Lung (tissue), 12 donors: ENCODE measurements around the gene ADCY10. TPM values are rescaled to one million over a fixed set of nuclear protein-coding genes. Genes with fewer than 3 reads are reported as not detected.

Experiments
- ATAC-seq: fragments of 200-7000 bp; cut with Tn5 transposase; one replicate; pipeline ENCODE4 v1.9.1; 2020; ENCODE audit warnings: moderate number of reproducible peaks; ENCODE audit not compliant: insufficient read depth, low FRiP score
- DNase-seq, 3 donors: peaks; one replicate each; pipeline ENCODE4 v3.0.0-alpha.2; 2013 to 2017
- H3K27ac ChIP-seq, 2 donors: one replicate each; pipeline ENCODE4 v1.5.1; 2013; ENCODE audit warnings: mild to moderate bottlenecking in 2 of 2, moderate library complexity in 2 of 2, control low read depth in 1 of 2, inconsistent platforms in 1 of 2, low read depth in 1 of 2, low read length in 1 of 2
- H3K27me3 ChIP-seq, 3 donors: one replicate each; pipeline ENCODE4 v1.5.1; 2013; ENCODE audit warnings: low read length in 2 of 3; ENCODE audit not compliant: control insufficient read depth in 3 of 3, insufficient read depth in 3 of 3
- H3K36me3 ChIP-seq, 4 donors: one replicate each; pipeline ENCODE4 v1.5.1; 2013; ENCODE audit warnings: low read length in 4 of 4, mild to moderate bottlenecking in 1 of 4, moderate library complexity in 1 of 4; ENCODE audit not compliant: control insufficient read depth in 4 of 4, insufficient read depth in 4 of 4
- H3K4me1 ChIP-seq, 5 donors: one replicate each; pipeline ENCODE4 v1.5.1; 2013; ENCODE audit warnings: low read length in 5 of 5, mild to moderate bottlenecking in 2 of 5, moderate library complexity in 1 of 5; ENCODE audit not compliant: control insufficient read depth in 5 of 5, insufficient read depth in 5 of 5
- H3K4me3 ChIP-seq: one replicate; pipeline ENCODE4 v1.5.1; 2013; ENCODE audit warnings: mild to moderate bottlenecking, control low read depth, moderate library complexity
- H3K9ac ChIP-seq, 2 donors: one replicate each; pipeline ENCODE4 v1.5.1; 2013; ENCODE audit warnings: low read length in 2 of 2, control low read depth in 1 of 2; ENCODE audit not compliant: insufficient read depth in 1 of 2
- H3K9me3 ChIP-seq, 4 donors: one replicate each; pipeline ENCODE4 v1.5.1; 2013; ENCODE audit warnings: low read length in 3 of 4, mild to moderate bottlenecking in 1 of 4, moderate library complexity in 1 of 4; ENCODE audit not compliant: control insufficient read depth in 4 of 4, insufficient read depth in 3 of 4
- CTCF ChIP-seq: IDR thresholded peaks from 2 replicates; pipeline ENCODE4 v1.5.1; 2012; ENCODE audit warnings: mild to moderate bottlenecking; ENCODE audit errors: control extremely low read depth, extremely low read depth
- WGBS, 2 donors: extraction: QIAGEN DNeasy Blood & Tissue Kit; methylation state at CpG; one replicate each; pipeline ENCODE4 v1.1.7; 2013; 5-methylcytosine and 5-hydroxymethylcytosine counted together
- polyA plus RNA-seq, 2 donors: library from polyadenylated mRNA; stranded (reverse); fragments of 200-250 nt; gene quantifications; one replicate each; pipeline ENCODE4 v1.2.1, GENCODE V29; 2013
- total RNA-seq, 2 donors: library from RNA; depleted of rRNA in 1 of 2; stranded (reverse); fragments of >200 nt in 1 of 2; gene quantifications; one replicate each; pipeline ENCODE4 v1.2.1, GENCODE V29; 2014 to 2021
- donor health status: control.
- donor health status: control.
- donor health status: Bipolar disorder and iron deficiency.
- donor health status: healthy.
- donor health status: DM: yes; HTN: yes; CAD: no.

ADCY10 gene
- total and polyA plus RNA-seq, 4 donors = 0.06 to 0.10 (median 0.09) TPM; not detected in 1

DNA sequence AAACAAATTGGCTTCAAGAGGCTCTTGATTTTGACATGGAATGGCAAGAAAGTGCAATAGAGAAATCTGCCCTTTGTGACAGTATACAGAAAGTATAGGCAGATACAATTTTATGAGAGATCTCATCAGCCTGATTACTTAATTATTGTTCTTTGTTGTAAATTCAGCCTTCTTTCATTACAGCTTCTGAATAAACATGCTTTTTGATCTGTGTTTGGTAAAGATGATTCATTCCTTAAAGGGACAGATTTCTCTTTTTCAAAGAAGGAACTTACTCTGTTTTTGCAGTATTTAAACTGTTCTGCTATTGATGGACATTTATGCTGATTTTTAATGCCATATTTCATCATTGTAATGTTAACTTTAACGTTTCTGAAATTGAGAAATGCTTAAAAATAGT lies 36.6 kb upstream of the ADCY10 start:
- Histone ChIP-seq H3K27ac (no peak overlapping the region), H3K27me3 (no peaks in the 10 kb centered on the region), H3K36me3 (peaks cover 7 to 19% (median 10%) of the 10 kb centered on the region in 4 donors), H3K4me3 (no peak overlapping the region), H3K9me3 (no peaks in the 10 kb centered on the region), H3K4me1 (peaks cover 0 to 9% (median 0%) of the 10 kb centered on the region in 5 donors), H3K9ac (no peak overlapping the region)
- ATAC-seq (no peak), DNase-seq (no peak)
- 32 to 38% methylated on average over 1 of the region's 1 CpG for WGBS, 2 donors
- no peak for TF ChIP-seq CTCF

- ATAC-seq (no peak), DNase-seq (no peak)
- Histone ChIP-seq H3K9ac (no peak overlapping the region), H3K27me3 (no peaks in the 10 kb centered on the region), H3K27ac (no peak overlapping the region), H3K4me1 (peaks cover 0 to 9% (median 0%) of the 10 kb centered on the region in 5 donors), H3K9me3 (no peaks in the 10 kb centered on the region), H3K4me3 (no peak overlapping the region), H3K36me3 (peaks cover 2 to 14% (median 10%) of the 10 kb centered on the region in 4 donors)
- no peak for TF ChIP-seq CTCF
- 93 to 96% methylated on average over 3 of the region's 3 CpGs for WGBS, 2 donors
Measured at GRCh38 chr1:167949785-167950184, 35.9 kb upstream of the ADCY10 start.

DNA sequence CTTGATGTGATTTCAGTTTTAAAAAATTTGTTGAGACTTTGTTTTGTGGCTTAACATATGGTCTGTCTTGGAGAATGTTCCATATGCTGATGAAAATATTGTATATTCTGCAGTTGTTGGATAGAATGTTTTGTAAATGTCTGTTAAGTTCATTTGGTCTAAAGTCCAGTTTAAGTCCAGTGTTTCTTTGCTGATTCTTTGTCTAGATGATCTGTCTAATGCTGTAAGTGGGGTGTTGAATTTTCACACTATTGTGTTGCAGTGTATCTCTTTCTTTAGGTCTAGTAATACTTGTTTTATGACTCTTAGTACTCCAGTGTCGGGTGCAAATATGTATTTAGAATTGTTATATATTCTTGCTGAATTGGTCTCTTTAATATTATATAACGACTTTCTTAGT lies 33.8 kb upstream of the ADCY10 start:
- no peak for ATAC-seq
- Histone ChIP-seq H3K27ac (no peak overlapping the region), H3K9ac (no peak overlapping the region), H3K9me3 (no peaks in the 10 kb centered on the region), H3K27me3 (no peaks in the 10 kb centered on the region), H3K4me1 (peaks cover 0 to 9% (median 0%) of the 10 kb centered on the region in 5 donors), H3K36me3 (peaks cover 0 to 6% (median 4%) of the 10 kb centered on the region in 4 donors), H3K4me3 (no peak overlapping the region)
- no peak for DNase-seq
- TF ChIP-seq CTCF = no peak
- WGBS, 2 donors = 78 to 91% methylated on average over 2 of the region's 2 CpGs

- peaks cover 0 to 4% (median 2%) of the 10 kb centered on the region in 4 donors for H3K36me3 ChIP-seq
- H3K9me3 ChIP-seq = no peaks in the 10 kb centered on the region
- peaks cover 0 to 5% (median 2%) of the 10 kb centered on the region in 5 donors for H3K4me1 ChIP-seq
- H3K27ac ChIP-seq = no peak overlapping the region
- ATAC-seq (no peak), DNase-seq (no peak)
- H3K27me3 ChIP-seq = no peaks in the 10 kb centered on the region
- no peak for TF ChIP-seq CTCF
- WGBS, 2 donors = 88 to 94% methylated on average over 9 of the region's 9 CpGs
- no peak overlapping the region for H3K9ac ChIP-seq
- H3K4me3 ChIP-seq = no peak overlapping the region
Measured at GRCh38 chr1:167943541-167943940, 29.6 kb upstream of the ADCY10 start.
